NB4 (cell line): ENCODE data around the gene FSTL4.

Source experiments
- TF ChIP-seq, protein P1 (sequence below): IDR thresholded peaks from one replicate; pipeline ENCODE4 v1.5.1; 2012; ENCODE audit warnings: low read depth, low read length
- TF ChIP-seq, protein P2 (sequence below): IDR thresholded peaks from 2 replicates; pipeline ENCODE4 v1.6.1; 2011; ENCODE audit warnings: low read depth, low read length

DNA sequence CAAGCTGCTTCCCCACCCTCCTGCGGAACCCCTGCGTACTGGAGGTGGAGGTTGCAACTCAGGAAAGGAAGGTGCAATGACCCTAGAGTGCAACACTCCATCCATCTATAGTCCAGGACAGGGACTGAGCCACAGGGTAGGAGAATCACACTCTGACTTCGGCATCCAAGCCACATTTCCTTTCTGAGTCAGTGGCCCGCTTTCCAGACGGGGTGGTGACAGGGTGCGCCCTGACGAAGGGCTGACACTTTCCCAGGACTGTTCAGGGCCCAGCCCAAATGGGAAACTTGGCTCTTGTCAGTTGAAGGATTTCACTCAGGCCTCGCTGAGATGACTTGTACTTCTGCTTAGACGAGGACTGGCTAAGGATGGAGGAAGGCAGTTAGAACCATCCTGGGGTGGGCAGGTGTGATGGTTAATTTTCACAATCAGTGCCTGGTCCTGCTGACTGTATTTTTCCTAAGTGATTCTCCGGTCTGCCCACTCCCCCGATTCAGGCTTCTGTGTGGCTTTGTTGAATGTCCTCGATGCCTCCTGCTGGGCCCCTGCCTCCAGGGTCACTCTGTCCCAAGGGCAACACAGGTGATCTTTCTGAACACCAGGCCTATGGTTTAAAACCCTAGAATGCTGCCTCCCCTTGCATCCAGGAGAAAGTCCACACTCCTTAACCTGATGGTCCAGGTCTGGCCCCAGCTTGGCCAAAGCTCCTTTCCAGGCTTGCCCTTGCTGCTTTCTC is 228.1 kb downstream of the FSTL4 start:
- TF ChIP-seq, protein P1, sequence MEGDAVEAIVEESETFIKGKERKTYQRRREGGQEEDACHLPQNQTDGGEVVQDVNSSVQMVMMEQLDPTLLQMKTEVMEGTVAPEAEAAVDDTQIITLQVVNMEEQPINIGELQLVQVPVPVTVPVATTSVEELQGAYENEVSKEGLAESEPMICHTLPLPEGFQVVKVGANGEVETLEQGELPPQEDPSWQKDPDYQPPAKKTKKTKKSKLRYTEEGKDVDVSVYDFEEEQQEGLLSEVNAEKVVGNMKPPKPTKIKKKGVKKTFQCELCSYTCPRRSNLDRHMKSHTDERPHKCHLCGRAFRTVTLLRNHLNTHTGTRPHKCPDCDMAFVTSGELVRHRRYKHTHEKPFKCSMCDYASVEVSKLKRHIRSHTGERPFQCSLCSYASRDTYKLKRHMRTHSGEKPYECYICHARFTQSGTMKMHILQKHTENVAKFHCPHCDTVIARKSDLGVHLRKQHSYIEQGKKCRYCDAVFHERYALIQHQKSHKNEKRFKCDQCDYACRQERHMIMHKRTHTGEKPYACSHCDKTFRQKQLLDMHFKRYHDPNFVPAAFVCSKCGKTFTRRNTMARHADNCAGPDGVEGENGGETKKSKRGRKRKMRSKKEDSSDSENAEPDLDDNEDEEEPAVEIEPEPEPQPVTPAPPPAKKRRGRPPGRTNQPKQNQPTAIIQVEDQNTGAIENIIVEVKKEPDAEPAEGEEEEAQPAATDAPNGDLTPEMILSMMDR = no peak
- TF ChIP-seq, protein P2, sequence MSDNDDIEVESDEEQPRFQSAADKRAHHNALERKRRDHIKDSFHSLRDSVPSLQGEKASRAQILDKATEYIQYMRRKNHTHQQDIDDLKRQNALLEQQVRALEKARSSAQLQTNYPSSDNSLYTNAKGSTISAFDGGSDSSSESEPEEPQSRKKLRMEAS = no peak
